ENCODE data around the gene KRTAP12-2. TPM values are rescaled to one million over a fixed set of nuclear protein-coding genes. Genes with fewer than 3 reads are reported as not detected.

The KRTAP12-2 gene
- total RNA-seq, 4 donors from 2014 or later = not detected

DNA sequence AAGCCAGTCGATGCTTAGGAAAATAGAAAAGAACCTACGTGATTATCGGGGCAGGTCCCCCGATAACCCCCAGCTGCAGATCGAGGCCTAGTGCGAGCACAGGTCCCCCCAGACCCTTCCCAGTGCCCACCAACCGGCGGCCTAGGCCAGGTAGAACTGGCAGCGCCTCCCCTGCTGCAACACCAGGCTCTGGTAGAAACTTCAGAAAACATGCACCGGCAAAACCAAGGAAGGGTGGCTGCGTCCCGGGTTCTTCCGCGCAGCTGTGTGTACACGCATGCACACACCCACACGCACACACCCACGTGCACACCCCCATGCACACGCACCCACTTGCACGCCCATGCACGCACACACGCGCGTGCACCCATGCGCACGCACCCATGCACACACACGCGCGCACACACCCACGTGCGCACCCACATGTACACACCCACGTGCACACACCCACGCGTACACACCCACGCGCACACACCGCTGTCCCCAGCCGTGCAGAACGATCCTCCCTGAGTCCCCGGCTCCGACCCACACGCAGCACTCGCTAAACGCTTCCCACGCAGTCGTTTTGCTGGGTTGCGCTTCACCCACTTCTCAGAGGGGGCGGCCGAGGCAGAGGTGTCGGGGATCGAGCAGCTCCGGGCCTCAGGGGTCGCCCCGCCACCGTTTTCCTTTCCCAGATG is 39.4 kb upstream of the KRTAP12-2 start:
- Histone ChIP-seq H3K36me3 (no peaks in the 10 kb centered on the region), H3K9me3 (no peaks in the 10 kb centered on the region), H3K4me1 (peaks cover 0 to 16% (median 0%) of the 10 kb centered on the region in 3 donors), H3K27ac (no peak overlapping the region), H3K27me3 (peaks cover 99% of the 10 kb centered on the region), H3K4me3 (no peak overlapping the region)
- no peak for ATAC-seq
- TF ChIP-seq POLR2AphosphoS5 (IDR thresholded peaks at IDR 0.05) = no peak
- TF ChIP-seq, protein P1, sequence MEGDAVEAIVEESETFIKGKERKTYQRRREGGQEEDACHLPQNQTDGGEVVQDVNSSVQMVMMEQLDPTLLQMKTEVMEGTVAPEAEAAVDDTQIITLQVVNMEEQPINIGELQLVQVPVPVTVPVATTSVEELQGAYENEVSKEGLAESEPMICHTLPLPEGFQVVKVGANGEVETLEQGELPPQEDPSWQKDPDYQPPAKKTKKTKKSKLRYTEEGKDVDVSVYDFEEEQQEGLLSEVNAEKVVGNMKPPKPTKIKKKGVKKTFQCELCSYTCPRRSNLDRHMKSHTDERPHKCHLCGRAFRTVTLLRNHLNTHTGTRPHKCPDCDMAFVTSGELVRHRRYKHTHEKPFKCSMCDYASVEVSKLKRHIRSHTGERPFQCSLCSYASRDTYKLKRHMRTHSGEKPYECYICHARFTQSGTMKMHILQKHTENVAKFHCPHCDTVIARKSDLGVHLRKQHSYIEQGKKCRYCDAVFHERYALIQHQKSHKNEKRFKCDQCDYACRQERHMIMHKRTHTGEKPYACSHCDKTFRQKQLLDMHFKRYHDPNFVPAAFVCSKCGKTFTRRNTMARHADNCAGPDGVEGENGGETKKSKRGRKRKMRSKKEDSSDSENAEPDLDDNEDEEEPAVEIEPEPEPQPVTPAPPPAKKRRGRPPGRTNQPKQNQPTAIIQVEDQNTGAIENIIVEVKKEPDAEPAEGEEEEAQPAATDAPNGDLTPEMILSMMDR (IDR thresholded peaks at IDR 0.05) = no peak
- TF ChIP-seq POLR2A (IDR thresholded peaks at IDR 0.05) = no peak
- no peak for TF ChIP-seq EP300 (IDR thresholded peaks at IDR 0.05)
- WGBS, 2 donors (ENCODE audit: low coverage in 1 of 2) = 0% methylated on average over 4 of the region's 54 CpGs; no CpG with 5 or more reads in 1 of the 2 donors

DNA sequence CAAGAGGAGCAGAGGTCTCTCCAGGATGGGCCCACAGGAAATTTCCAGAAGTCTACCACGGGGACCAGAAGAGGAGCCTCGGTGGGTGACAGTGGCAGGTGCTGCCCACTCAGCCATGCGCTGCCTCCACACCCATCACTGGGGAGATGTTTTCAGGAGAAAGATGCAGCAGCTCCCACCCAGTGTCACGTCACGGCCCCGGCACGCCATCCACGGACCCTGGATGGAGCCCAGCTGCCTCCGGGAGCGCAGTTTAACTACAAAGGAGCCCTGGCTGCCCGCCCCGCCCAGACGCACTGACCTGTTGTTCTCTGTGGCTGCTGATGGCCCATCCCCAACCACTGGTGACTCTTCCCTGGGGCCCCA is 37.9 kb upstream of the KRTAP12-2 start:
- 0% methylated on average over 3 of the region's 13 CpGs; no CpG with 5 or more reads in 1 of the 2 donors for WGBS, 2 donors (ENCODE audit: low coverage in 1 of 2)

DNA sequence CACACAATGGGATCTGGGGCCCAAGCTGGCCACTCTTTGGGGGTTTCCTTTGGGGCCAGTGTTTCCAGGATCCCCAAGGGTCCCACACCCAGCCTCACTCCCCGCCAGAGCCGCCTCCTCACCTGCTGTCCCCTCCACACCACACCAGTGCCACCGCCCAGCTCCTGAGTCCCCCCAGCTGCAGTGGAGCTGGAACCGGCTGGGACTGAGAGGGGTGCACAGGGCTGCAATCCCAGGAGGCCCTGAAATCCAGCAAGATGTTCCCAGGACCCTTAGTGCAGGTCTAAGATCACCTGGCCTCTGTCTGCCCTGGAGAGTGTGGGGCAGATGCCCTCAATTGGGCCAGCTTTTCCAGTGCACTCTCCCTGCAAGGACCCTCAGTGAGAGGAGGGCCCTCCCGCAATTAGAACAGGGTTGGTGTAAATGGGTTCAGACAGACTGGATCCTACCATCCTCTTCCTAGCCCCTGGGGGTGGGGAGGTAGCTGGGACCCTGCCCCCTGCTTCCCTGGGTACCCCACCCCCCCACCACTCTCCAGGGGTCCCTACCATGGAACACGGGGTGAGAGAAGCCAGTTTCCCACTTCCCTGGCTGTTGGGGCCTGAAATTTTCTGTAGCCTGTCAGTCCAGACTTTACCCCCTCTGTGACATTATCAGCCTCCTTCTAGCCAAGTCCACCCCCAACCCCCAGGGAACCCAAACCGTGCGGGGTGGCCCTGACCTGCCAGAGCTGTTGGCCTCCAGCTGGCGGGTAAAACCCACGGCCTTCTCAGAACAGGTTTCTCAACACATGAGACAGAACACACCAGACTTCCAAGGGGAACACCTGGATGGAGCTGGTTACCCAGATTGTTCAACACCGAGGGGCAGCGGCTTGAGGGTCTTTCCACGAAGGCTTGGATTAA is 37.3 kb upstream of the KRTAP12-2 start:
- H3K27me3 ChIP-seq = peaks cover 99% of the 10 kb centered on the region
- peaks cover 0 to 2% (median 0%) of the 10 kb centered on the region in 3 donors for H3K4me1 ChIP-seq
- no peaks in the 10 kb centered on the region for H3K36me3 ChIP-seq
- H3K9me3 ChIP-seq = no peaks in the 10 kb centered on the region
- ATAC-seq = no peak
- no peak for TF ChIP-seq POLR2AphosphoS5 (IDR thresholded peaks at IDR 0.05)
- no peak for TF ChIP-seq EP300 (IDR thresholded peaks at IDR 0.05)
- no peak for TF ChIP-seq POLR2A (IDR thresholded peaks at IDR 0.05)
- TF ChIP-seq, protein P1 (IDR thresholded peaks at IDR 0.05) = no peak
- no peak overlapping the region for H3K27ac ChIP-seq
- no peak overlapping the region for H3K4me3 ChIP-seq
- 0% methylated on average over 1 of the region's 13 CpGs; no CpG with 5 or more reads in 1 of the 2 donors for WGBS, 2 donors (ENCODE audit: low coverage in 1 of 2)

More for the DNA sequence above, 37.9 kb upstream of the KRTAP12-2 start:
- no peaks in the 10 kb centered on the region for H3K9me3 ChIP-seq
- H3K36me3 ChIP-seq = no peaks in the 10 kb centered on the region
- peaks cover 0 to 8% (median 0%) of the 10 kb centered on the region in 3 donors for H3K4me1 ChIP-seq
- peaks cover 99% of the 10 kb centered on the region for H3K27me3 ChIP-seq
- no peak for ATAC-seq
- TF ChIP-seq EP300 (IDR thresholded peaks at IDR 0.05) = no peak
- TF ChIP-seq, protein P1 (IDR thresholded peaks at IDR 0.05) = no peak
- no peak for TF ChIP-seq POLR2A (IDR thresholded peaks at IDR 0.05)
- TF ChIP-seq POLR2AphosphoS5 (IDR thresholded peaks at IDR 0.05) = no peak
- no peak overlapping the region for H3K4me3 ChIP-seq
- H3K27ac ChIP-seq = no peak overlapping the region

DNA sequence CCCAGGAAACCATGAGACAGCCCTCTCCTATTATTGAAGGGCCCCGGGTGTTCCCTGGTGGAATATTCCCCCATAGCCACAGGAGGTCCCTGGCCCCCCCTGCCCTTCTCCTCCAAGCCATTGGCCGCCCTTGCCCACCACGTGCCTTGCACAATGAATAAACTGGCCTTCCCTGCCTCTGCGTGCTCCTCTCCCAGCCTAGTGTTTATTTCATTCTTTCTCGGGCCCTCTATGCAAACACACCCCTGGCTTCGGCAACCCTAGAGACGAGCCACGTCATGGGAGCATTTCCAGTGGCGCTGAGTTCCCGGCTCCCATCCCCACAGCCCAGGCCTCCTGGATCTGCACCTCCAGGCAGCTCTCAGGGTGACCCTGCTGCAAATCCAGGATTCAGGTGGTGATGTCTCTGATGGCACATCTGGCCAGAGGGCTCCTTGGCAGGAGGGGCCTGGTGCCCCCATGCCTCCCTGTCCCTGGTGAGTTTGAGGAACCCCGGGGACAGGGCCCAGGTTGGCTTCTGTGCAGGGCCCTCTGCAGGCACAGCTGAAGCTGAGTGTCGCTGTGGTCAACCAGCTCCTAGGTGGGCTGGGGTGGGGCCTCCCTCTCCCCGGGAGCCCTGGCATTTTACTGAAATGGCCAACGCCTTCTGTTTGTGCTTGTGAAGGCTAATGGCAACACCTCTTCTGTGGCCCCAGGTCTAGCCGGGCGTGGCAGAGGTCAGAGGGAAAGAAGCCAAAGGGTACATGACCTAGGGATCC is 36.4 kb upstream of the KRTAP12-2 start:
- Histone ChIP-seq H3K9me3 (no peaks in the 10 kb centered on the region), H3K4me1 (no peaks in the 10 kb centered on the region), H3K36me3 (no peaks in the 10 kb centered on the region), H3K27ac (no peak overlapping the region), H3K27me3 (peaks cover 99% of the 10 kb centered on the region), H3K4me3 (no peak overlapping the region)
- no peak for ATAC-seq
- 8 to 39% methylated on average over 5 to 8 of the region's 16 CpGs for WGBS, 2 donors (ENCODE audit: low coverage in 1 of 2)
- TF ChIP-seq POLR2AphosphoS5 (IDR thresholded peaks at IDR 0.05) = no peak
- TF ChIP-seq, protein P1 (IDR thresholded peaks at IDR 0.05) = no peak
- no peak for TF ChIP-seq POLR2A (IDR thresholded peaks at IDR 0.05)
- no peak for TF ChIP-seq EP300 (IDR thresholded peaks at IDR 0.05)
